Measurements from ENCODE around the gene RALGAPB. TPM values are rescaled to one million over a fixed set of nuclear protein-coding genes. Genes with fewer than 3 reads are reported as not detected.

Gene RALGAPB
- total RNA-seq, 2 donors from 2014 or later = 50.2 to 51.5 TPM

DNA sequence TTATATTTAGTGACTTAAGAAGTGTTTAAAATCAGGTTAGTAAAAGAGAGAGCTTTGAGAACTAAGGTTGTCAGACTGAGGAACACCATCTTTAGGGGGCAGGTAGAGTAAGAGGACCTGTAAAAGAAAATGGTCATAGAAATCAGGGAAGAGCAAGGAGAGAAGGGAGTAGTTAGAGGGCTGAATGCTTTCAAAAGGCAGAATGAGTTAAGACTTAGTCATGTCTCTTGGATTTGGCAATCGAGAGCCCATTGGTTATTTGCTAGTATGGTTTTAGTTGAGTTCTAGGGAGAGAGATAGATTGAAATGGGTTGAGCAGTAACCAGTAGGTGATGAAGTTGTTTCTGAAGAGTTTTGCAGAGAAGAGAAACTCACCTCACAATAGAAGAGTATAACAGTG is 51.1 kb downstream of the RALGAPB start:
- H3K9me3 ChIP-seq = no peaks in the 10 kb centered on the region
- no peak overlapping the region for H3K27ac ChIP-seq
- ATAC-seq (ENCODE audit: insufficient number of reproducible peaks, low FRiP score, low read depth) (no peak), DNase-seq (ENCODE audit: low spot score) (no peak)
- peaks cover 32% of the 10 kb centered on the region for H3K36me3 ChIP-seq
- H3K4me3 ChIP-seq = no peak overlapping the region
- TF ChIP-seq, protein P1, sequence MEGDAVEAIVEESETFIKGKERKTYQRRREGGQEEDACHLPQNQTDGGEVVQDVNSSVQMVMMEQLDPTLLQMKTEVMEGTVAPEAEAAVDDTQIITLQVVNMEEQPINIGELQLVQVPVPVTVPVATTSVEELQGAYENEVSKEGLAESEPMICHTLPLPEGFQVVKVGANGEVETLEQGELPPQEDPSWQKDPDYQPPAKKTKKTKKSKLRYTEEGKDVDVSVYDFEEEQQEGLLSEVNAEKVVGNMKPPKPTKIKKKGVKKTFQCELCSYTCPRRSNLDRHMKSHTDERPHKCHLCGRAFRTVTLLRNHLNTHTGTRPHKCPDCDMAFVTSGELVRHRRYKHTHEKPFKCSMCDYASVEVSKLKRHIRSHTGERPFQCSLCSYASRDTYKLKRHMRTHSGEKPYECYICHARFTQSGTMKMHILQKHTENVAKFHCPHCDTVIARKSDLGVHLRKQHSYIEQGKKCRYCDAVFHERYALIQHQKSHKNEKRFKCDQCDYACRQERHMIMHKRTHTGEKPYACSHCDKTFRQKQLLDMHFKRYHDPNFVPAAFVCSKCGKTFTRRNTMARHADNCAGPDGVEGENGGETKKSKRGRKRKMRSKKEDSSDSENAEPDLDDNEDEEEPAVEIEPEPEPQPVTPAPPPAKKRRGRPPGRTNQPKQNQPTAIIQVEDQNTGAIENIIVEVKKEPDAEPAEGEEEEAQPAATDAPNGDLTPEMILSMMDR (IDR thresholded peaks at IDR 0.05) = no peak
- H3K4me1 ChIP-seq (ENCODE audit: control insufficient read depth in 1 of 2, low read depth in 2 of 2) = no peaks in the 10 kb centered on the region
- H3K27me3 ChIP-seq (replicated peaks; ENCODE audit: insufficient read depth) = no peaks in the 10 kb centered on the region

DNA sequence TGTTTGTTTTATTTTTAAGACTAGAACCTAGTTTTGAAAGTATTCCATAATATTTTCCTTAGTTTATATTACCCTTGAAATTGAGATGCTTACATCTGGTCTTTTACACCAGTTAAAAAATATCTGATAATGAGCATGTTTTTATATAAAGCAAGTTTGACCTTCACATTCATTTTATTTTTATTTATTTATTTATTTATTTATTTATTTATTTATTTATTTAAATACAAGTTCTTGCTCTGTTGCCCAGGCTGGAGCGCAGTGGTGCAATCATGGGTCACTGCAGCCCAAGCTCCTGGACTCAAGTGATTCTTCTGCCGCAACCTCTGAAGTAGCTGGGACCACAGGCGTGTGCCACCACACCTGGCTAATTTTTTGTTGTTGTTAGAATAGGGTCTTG is 55.5 kb downstream of the RALGAPB start:
- Histone ChIP-seq H3K27ac (no peak overlapping the region), H3K36me3 (peaks cover 38% of the 10 kb centered on the region), H3K4me3 (no peak overlapping the region), H3K4me1 (ENCODE audit: control insufficient read depth in 1 of 2, low read depth in 2 of 2) (no peaks in the 10 kb centered on the region), H3K9me3 (no peaks in the 10 kb centered on the region), H3K27me3 (replicated peaks; ENCODE audit: insufficient read depth) (no peaks in the 10 kb centered on the region)
- TF ChIP-seq, protein P1 (IDR thresholded peaks at IDR 0.05) = no peak
- DNase-seq (ENCODE audit: low spot score) (no peak), ATAC-seq (ENCODE audit: insufficient number of reproducible peaks, low FRiP score, low read depth) (no peak)

DNA sequence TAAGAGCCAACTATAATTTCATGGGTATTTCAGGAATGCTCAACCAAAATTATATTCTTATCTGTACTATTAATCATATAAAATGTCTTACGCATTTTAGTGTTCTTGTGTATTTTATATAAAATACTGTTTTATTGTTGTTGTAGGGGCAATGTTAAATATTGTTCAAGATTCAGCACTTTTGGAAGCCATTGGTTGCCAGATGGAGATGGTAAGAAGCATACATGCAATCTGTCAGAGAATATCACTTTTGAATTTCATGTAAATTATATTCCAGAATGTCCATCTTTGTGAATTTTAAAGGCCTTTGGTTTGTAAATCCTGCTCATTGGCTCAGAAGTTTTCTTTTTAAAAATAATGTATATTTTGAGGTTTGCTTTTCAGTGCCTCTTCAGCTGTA is 58.4 kb downstream of the RALGAPB start:
- H3K36me3 ChIP-seq = peaks cover 45% of the 10 kb centered on the region
- DNase-seq (ENCODE audit: low spot score) = no peak
- H3K27me3 ChIP-seq (replicated peaks; ENCODE audit: insufficient read depth) = no peaks in the 10 kb centered on the region

DNA sequence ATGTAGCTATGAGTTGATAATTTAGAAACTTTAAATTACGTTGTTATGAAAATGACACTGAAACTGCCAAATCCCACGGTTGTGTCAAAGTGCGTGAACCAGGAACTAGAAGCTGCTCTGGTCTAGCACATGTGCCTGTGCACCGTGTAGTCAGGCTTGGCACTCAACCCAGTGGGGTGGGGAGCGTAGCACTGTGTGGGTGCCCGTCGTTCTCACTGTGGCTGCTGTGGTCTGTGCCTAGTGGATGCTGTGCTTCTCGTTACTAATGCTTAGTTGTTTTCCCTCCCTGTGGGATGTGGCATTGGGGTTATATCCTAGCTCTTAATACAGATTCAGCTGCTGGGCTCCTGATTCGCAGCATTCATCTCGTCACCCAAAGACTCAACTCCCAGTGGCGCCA is 62.1 kb downstream of the RALGAPB start:
- Histone ChIP-seq H3K27ac (no peak overlapping the region), H3K4me1 (ENCODE audit: control insufficient read depth in 1 of 2, low read depth in 2 of 2) (no peaks in the 10 kb centered on the region), H3K27me3 (replicated peaks; ENCODE audit: insufficient read depth) (no peaks in the 10 kb centered on the region), H3K9me3 (no peaks in the 10 kb centered on the region), H3K36me3 (peaks cover 45% of the 10 kb centered on the region), H3K4me3 (no peak overlapping the region)
- DNase-seq (ENCODE audit: low spot score) (no peak), ATAC-seq (ENCODE audit: insufficient number of reproducible peaks, low FRiP score, low read depth) (no peak)
- TF ChIP-seq, protein P1 (IDR thresholded peaks at IDR 0.05) = no peak

More for the DNA sequence above, 58.4 kb downstream of the RALGAPB start:
- Histone ChIP-seq H3K4me1 (ENCODE audit: control insufficient read depth in 1 of 2, low read depth in 2 of 2) (no peaks in the 10 kb centered on the region), H3K27ac (no peak overlapping the region), H3K9me3 (no peaks in the 10 kb centered on the region), H3K4me3 (no peak overlapping the region)
- ATAC-seq (ENCODE audit: insufficient number of reproducible peaks, low FRiP score, low read depth) = no peak
- TF ChIP-seq, protein P1 (IDR thresholded peaks at IDR 0.05) = no peak

DNA sequence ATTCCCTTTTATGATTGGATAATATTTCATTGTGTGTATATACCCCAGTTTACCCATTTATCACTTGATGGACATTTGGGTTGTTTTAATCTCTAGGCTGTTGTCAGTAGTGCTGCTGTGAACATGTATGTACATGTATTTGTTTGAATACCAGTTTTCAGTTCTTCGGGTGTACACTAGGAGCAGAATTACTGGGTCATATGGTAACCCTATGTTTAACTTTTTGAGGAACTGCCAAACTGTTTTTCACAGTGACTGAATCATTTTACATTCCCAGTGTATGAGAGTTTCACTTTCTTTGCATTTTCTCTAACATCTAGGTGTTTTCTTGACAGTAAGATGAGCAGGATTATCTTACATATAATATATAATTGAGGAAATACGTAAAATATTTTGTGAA is 63.7 kb downstream of the RALGAPB start:
- ATAC-seq (ENCODE audit: insufficient number of reproducible peaks, low FRiP score, low read depth) = no peak
- Histone ChIP-seq H3K4me3 (no peak overlapping the region), H3K27ac (no peak overlapping the region), H3K4me1 (ENCODE audit: control insufficient read depth in 1 of 2, low read depth in 2 of 2) (no peaks in the 10 kb centered on the region), H3K9me3 (no peaks in the 10 kb centered on the region), H3K36me3 (peaks cover 50% of the 10 kb centered on the region), H3K27me3 (replicated peaks; ENCODE audit: insufficient read depth) (no peaks in the 10 kb centered on the region)
- no peak for DNase-seq (ENCODE audit: low spot score)
- TF ChIP-seq, protein P1 (IDR thresholded peaks at IDR 0.05) = no peak
